K562 (cell line): Measurements from ENCODE around the gene PFN3. TPM values are rescaled to one million over a fixed set of nuclear protein-coding genes. Genes with fewer than 3 reads are reported as not detected.
A peak's percentile ranks its signal among the peaks of the same experiment; 100 is the strongest.
"Not testable (repeated sequence)": the region's sequence is repeated elsewhere in the genome, so short reads cannot be mapped to it uniquely, and the experiment has no call there.

Source experiments
- ATAC-seq: fragments of 200-7000 bp; cut with Tn5 transposase; 3 replicates; pipeline ENCODE4 v1.9.1; 2020; ENCODE audit warnings: moderate library complexity
- BruUV-seq: library from RNA; stranded (reverse); fragments of 400-500 nt; replicated peaks from 2 replicates; lab custom pipeline; 2021; lab: Mats Ljungman, UMichigan
- CTCF ChIA-PET: fragments of 300-600 bp; formaldehyde crosslinking; extraction: SDS; loops from one replicate; lab custom pipeline; 2021; ENCODE audit warnings: low intra/inter-chr PET ratio; lab: Yijun Ruan, JAX
- POLR2A ChIA-PET: fragments of 300-600, 350-650 bp; sonication (Branson Sonifier 250); formaldehyde crosslinking; extraction: SDS; loops from one replicate; lab custom pipeline; 2021; ENCODE audit warnings: antibody characterized with exemption, inconsistent platforms; lab: Yijun Ruan, JAX
- DNase-seq, 4 experiments: peaks; one replicate each; pipeline versions ENCODE4 v3.0.0 to v3.0.0-alpha.2; 2011 to 2018; ENCODE audit warnings: low spot score in 3 of 4, mixed read lengths in 3 of 4; ENCODE audit errors: extremely low read depth in 1 of 4
- FAIRE-seq: peaks from 2 replicates; lab custom pipeline; 2011; peaks lifted over from hg19 to GRCh38; lab: Jason Lieb, UNC
- H2AFZ ChIP-seq: 2 replicates; pipeline ENCODE4 v1.6.0; 2011; ENCODE audit warnings: low read depth, low read length, control low read depth, inconsistent platforms
- H3K27ac ChIP-seq: fragments of 200-600 bp; 3 replicates; pipeline ENCODE4 v1.8.0; 2011; ENCODE audit warnings: low read depth, mild to moderate bottlenecking, control low read depth, inconsistent platforms, low read length, moderate library complexity, mixed read lengths; ENCODE audit errors: extremely low read depth
- H3K27me3 ChIP-seq, 2 experiments: fragments of 300-600 bp in 1 of 2; 2 replicates in 1 of 2; 3 replicates in 1 of 2; pipeline versions ENCODE4 v1.6.0 to v1.8.0; 2011; ENCODE audit warnings: inconsistent platforms in 2 of 2, low read length in 2 of 2, mild to moderate bottlenecking in 1 of 2, mixed read lengths in 1 of 2, moderate library complexity in 1 of 2; ENCODE audit not compliant: control insufficient read depth in 2 of 2, insufficient read depth in 2 of 2
- H3K36me3 ChIP-seq: fragments of 300-600 bp; 3 replicates; pipeline ENCODE4 v1.8.0; 2011; ENCODE audit warnings: mild to moderate bottlenecking, low read length, inconsistent platforms; ENCODE audit not compliant: control insufficient read depth, insufficient read depth
- H3K4me1 ChIP-seq, 2 experiments: fragments of 200-600 bp in 1 of 2; replicated peaks in 1 of 2; 2 replicates in 1 of 2; 3 replicates in 1 of 2; pipeline versions ENCODE4 v1.5.1 to v1.8.0; 2011; ENCODE audit warnings: inconsistent platforms in 2 of 2, low read length in 2 of 2, mild to moderate bottlenecking in 1 of 2, mixed read lengths in 1 of 2, moderate library complexity in 1 of 2; ENCODE audit not compliant: control insufficient read depth in 2 of 2, insufficient read depth in 2 of 2
- H3K4me2 ChIP-seq: 2 replicates; pipeline ENCODE4 v1.6.1; 2011; ENCODE audit warnings: low read length, control low read depth, inconsistent platforms, mixed read lengths; ENCODE audit not compliant: insufficient read depth
- H3K4me3 ChIP-seq: fragments of 200-600 bp; sonication (generic), shearing (Covaris generic); 2 replicates; pipeline ENCODE4 v1.5.1; 2016; ENCODE audit warnings: control low read depth, inconsistent platforms
- H3K79me2 ChIP-seq: fragments of 200-600 bp; 3 replicates; pipeline ENCODE4 v1.8.0; 2011; ENCODE audit warnings: low read length, inconsistent platforms; ENCODE audit not compliant: control insufficient read depth, insufficient read depth
- H3K9ac ChIP-seq, 2 experiments: 2 replicates each; pipeline versions ENCODE4 v1.6.0 to v1.6.1; 2011; ENCODE audit warnings: low read depth in 2 of 2, low read length in 2 of 2, control low read depth in 1 of 2, inconsistent platforms in 1 of 2, mild to moderate bottlenecking in 1 of 2, mixed read lengths in 1 of 2; ENCODE audit not compliant: insufficient read depth in 1 of 2
- H3K9me1 ChIP-seq: one replicate; pipeline ENCODE4 v1.6.0; 2011; ENCODE audit warnings: inconsistent platforms, mild to moderate bottlenecking, low read length, moderate library complexity; ENCODE audit not compliant: control insufficient read depth, insufficient read depth
- H3K9me3 ChIP-seq: replicated peaks from 2 replicates; pipeline ENCODE4 v1.5.1; 2011; ENCODE audit warnings: low read depth, low read length, inconsistent platforms; ENCODE audit not compliant: control insufficient read depth, insufficient read depth
- H4K20me1 ChIP-seq: replicated peaks from 2 replicates; pipeline ENCODE4 v1.6.1; 2011; ENCODE audit warnings: low read length, inconsistent platforms, mixed read lengths; ENCODE audit not compliant: control insufficient read depth, insufficient read depth
- C11orf30 ChIP-seq: fragments of 450-650 bp; IDR thresholded peaks from 2 replicates; pipeline ENCODE4 v1.6.1; 2016; ENCODE audit warnings: low read depth, mild to moderate bottlenecking
- CGGBP1 ChIP-seq: fragments of 250-450 bp; sonication (Bioruptor Pico); IDR thresholded peaks from 2 replicates; pipeline ENCODE4 v1.9.0; 2021; ENCODE audit warnings: mild to moderate bottlenecking
- DMBX1 ChIP-seq: fragments of 250-450 bp; sonication (Bioruptor Pico); IDR thresholded peaks from 2 replicates; pipeline ENCODE4 v1.8.0; 2022; ENCODE audit warnings: inconsistent platforms, mild to moderate bottlenecking, moderate library complexity, borderline replicate concordance
- ELF1 ChIP-seq: fragments of 200-800 bp; sonication (Bioruptor generic); IDR thresholded peaks from 2 replicates; pipeline ENCODE4 v1.6.1; 2016; ENCODE audit warnings: missing genetic modification characterization, missing compliant biosample characterization
- GTF3C2 ChIP-seq: IDR thresholded peaks from 3 replicates; pipeline ENCODE4 v1.6.1; 2011; ENCODE audit warnings: borderline replicate concordance, mild to moderate bottlenecking, moderate library complexity; ENCODE audit not compliant: insufficient read length; ENCODE audit errors: extremely low read depth
- MAX ChIP-seq: sonication (generic); formaldehyde crosslinking; IDR thresholded peaks from 2 replicates; pipeline ENCODE4 v1.9.0; 2022; ENCODE audit warnings: mild to moderate bottlenecking, missing genetic modification reagents
- SMARCE1 ChIP-seq: fragments of 450-650 bp; IDR thresholded peaks from 2 replicates; pipeline ENCODE4 v1.7.1; 2016; ENCODE audit warnings: mild to moderate bottlenecking
- TAF15 ChIP-seq: fragments of 200-400 bp; formaldehyde crosslinking; IDR thresholded peaks from 2 replicates; pipeline ENCODE4 v1.6.1; 2017; ENCODE audit warnings: mild to moderate bottlenecking, low read depth, low read length, moderate library complexity
- TSC22D4 ChIP-seq: fragments of 450-650 bp; IDR thresholded peaks from 2 replicates; pipeline ENCODE4 v1.6.1; 2016; ENCODE audit warnings: missing genetic modification characterization, missing biosample characterization, control low read depth
- ZBTB34 ChIP-seq: fragments of 250-450 bp; sonication (Bioruptor Pico); IDR thresholded peaks from 2 replicates; pipeline ENCODE4 v1.8.0; 2021; ENCODE audit warnings: mild to moderate bottlenecking, moderate library complexity
- ZNF79 ChIP-seq: fragments of 250-450 bp; sonication (Bioruptor Pico); IDR thresholded peaks from 2 replicates; pipeline ENCODE4 v1.4.0; 2020; ENCODE audit warnings: low read depth, mild to moderate bottlenecking, moderate library complexity
- WGBS: fragments of 100-300 bp; shearing (Covaris generic); methylation state at CpG from one replicate; pipeline ENCODE4 v1.1.6; 2016; ENCODE audit warnings: low coverage, mixed read lengths; ENCODE audit not compliant: insufficient coverage; ENCODE audit errors: missing lambda C conversion rate; 5-methylcytosine and 5-hydroxymethylcytosine counted together
- in situ Hi-C: fragments of 300-500 bp; cut with MboI; formaldehyde crosslinking; loops from 4 replicates; pipeline ENCODE4 v1.15.0; 2018; ENCODE audit warnings: inconsistent platforms, mixed read lengths
- intact Hi-C: fragments of 100-400 bp; cut with micrococcal nuclease; formaldehyde crosslinking; loops from 2 replicates; pipeline ENCODE4 v1.14.2; 2022
- polyA plus RNA-seq, 8 experiments: library from polyadenylated mRNA; depleted of rRNA in 4 of 8; stranded (reverse) in 5 of 8; unstranded in 3 of 8; fragments of >200 nt; fragmentation: Nextera tagmentation in 2 of 8; fragmentation: Illumina TruSeq in 1 of 8; extraction: Ambion mirVana in 2 of 8; extraction: Trizol in 1 of 8; gene quantifications; 2 replicates each; pipeline versions ENCODE4 v1.2.1 to v1.2.3, GENCODE V29; 2011 to 2014; ENCODE audit warnings: inconsistent platforms in 1 of 8, missing spikeins in 1 of 8
- total RNA-seq, 7 experiments: library from RNA; depleted of rRNA in 6 of 7; stranded (reverse); fragments of >200 nt in 6 of 7; fragmentation: Illumina TruSeq in 2 of 7; extraction: Trizol in 2 of 7; gene quantifications; 2 replicates each; pipeline versions ENCODE4 v1.2.1 to v1.2.3, GENCODE V29; 2011 to 2021; ENCODE audit warnings: low replicate concordance in 1 of 7

The PFN3 gene
- total and polyA plus RNA-seq, 9 of the 15 experiments (the other 6 are each of a cell fraction or from before 2014, with no cell fraction given): not detected

GRCh38 chr5:177420472-177420871 is 20.0 kb upstream of the PFN3 start:
- H3K9me1 ChIP-seq, POLR2A ChIA-PET, ATAC-seq, H3K36me3 ChIP-seq, H3K27ac ChIP-seq, H3K4me1 ChIP-seq, H4K20me1 ChIP-seq, DNase-seq, intact Hi-C loops, in situ Hi-C loops, CTCF ChIA-PET, FAIRE-seq, H3K9me3 ChIP-seq, BruUV-seq, H3K4me3 ChIP-seq, H3K79me2 ChIP-seq, H3K4me2 ChIP-seq, H3K27me3 ChIP-seq: not testable (repeated sequence)
- 25% methylated on average over 6 of the region's 7 CpGs for WGBS
- Histone ChIP-seq H2AFZ (peak overlapping the region; percentile 74), H3K9ac (peak overlapping the region in 1 of 2 experiments; percentile 29; a peak in 1 of 4 replicates)
- peak; percentile 91 for TF ChIP-seq ELF1

GRCh38 chr5:177419046-177419445 is 18.6 kb upstream of the PFN3 start:
- H3K9me3 ChIP-seq: no peaks in the 10 kb centered on the region
- WGBS: 83% methylated on average over 3 of the region's 3 CpGs
- peaks cover 0 to 3% of the 10 kb centered on the region in 2 experiments; a peak in 1 of 5 replicates for H3K4me1 ChIP-seq
- POLR2A ChIA-PET: interaction anchor here (1.9 kb wide), 1 partner anchor 8 kb away, joined by 9 read pairs; the partner anchor contains the start of gene GRK6
- intact Hi-C loops (no loop called here), in situ Hi-C loops (no loop called here)
- ATAC-seq (no peak), DNase-seq (no peak), FAIRE-seq (no peak)
- no peaks in the 10 kb centered on the region for H3K79me2 ChIP-seq
- BruUV-seq: no TSS peak
- H3K27me3 ChIP-seq: no peaks in the 10 kb centered on the region
- H3K27ac ChIP-seq: no peak overlapping the region
- no peak overlapping the region for H3K9ac ChIP-seq
- no peak overlapping the region for H2AFZ ChIP-seq
- CTCF ChIA-PET: no interaction called here
- H3K36me3 ChIP-seq: no peaks in the 10 kb centered on the region
- H3K4me3 ChIP-seq: no peak overlapping the region
- H3K4me2 ChIP-seq: no peak overlapping the region
- no peaks in the 10 kb centered on the region for H3K9me1 ChIP-seq
- H4K20me1 ChIP-seq: no peaks in the 10 kb centered on the region
- TF ChIP-seq C11orf30 (no peak), CGGBP1 (CRISPR knock-in tag) (no peak), TAF15 (no peak), SMARCE1 (no peak), GTF3C2 (no peak), ZNF79 (CRISPR knock-in tag) (no peak), ZBTB34 (no peak), TSC22D4 (tag) (no peak), MAX (CRISPR knock-in tag) (no peak), DMBX1 (no peak)
